ENCODE results near the gene ZBTB20. TPM values are rescaled to one million over a fixed set of nuclear protein-coding genes. Genes with fewer than 3 reads are reported as not detected.

The ZBTB20 gene
- total RNA-seq, 1 experiment from 2014 or later: 26.5 TPM

DNA sequence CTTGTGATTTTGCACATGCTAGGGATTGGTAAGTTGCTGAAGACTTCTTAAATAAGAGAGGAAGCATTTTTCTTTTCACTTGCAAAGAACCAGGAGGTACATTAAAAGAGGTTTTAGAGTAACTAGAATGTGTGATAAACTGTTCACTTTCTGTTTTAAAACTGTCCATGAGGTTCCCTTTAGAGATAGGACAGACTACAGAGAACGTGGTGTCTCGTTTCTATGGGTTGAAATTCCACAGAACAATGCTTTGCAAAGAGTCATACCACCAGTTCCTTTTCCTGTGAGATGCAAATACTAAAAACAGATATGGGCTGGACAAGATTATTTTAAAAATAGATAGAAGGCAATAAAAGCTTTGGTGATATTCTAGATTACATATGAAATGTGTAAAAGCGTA is 480.5 kb downstream of the ZBTB20 start:
- CTCF ChIA-PET: no interaction called here
- Histone ChIP-seq H4K20me1 (ENCODE audit: insufficient read depth) (no peaks in the 10 kb centered on the region), H3K4me1 (replicated peaks; ENCODE audit: insufficient read depth) (no peaks in the 10 kb centered on the region), H2AFZ (no peak overlapping the region), H3K9me3 (ENCODE audit: insufficient read depth, low read depth) (no peaks in the 10 kb centered on the region), H3K9me2 (ENCODE audit: insufficient read depth) (0 out of 2 replicates have a peak, but pooled peaks cover 4% of the 10 kb centered on the region), H3K4me2 (no peak overlapping the region), H3K79me2 (ENCODE audit: low read depth) (no peaks in the 10 kb centered on the region), H3K27ac (no peak overlapping the region), H3K4me3 (no peak overlapping the region), H3K36me3 (ENCODE audit: low read depth) (no peaks in the 10 kb centered on the region), H3F3A (ENCODE audit: insufficient read depth, low read depth) (no peaks in the 10 kb centered on the region), H3K27me3 (ENCODE audit: insufficient read depth, low read depth) (no peaks in the 10 kb centered on the region)
- intact Hi-C loops (cut with micrococcal nuclease; ENCODE audit: unreplicated experiment): no loop called here
- POLR2A ChIA-PET (ENCODE audit: unreplicated experiment): no interaction called here
- DNase-seq: no peak
- no peak for TF ChIP-seq EZH2 (IDR thresholded peaks at IDR 0.05; ENCODE audit: low read depth)
- TF ChIP-seq, protein P1, sequence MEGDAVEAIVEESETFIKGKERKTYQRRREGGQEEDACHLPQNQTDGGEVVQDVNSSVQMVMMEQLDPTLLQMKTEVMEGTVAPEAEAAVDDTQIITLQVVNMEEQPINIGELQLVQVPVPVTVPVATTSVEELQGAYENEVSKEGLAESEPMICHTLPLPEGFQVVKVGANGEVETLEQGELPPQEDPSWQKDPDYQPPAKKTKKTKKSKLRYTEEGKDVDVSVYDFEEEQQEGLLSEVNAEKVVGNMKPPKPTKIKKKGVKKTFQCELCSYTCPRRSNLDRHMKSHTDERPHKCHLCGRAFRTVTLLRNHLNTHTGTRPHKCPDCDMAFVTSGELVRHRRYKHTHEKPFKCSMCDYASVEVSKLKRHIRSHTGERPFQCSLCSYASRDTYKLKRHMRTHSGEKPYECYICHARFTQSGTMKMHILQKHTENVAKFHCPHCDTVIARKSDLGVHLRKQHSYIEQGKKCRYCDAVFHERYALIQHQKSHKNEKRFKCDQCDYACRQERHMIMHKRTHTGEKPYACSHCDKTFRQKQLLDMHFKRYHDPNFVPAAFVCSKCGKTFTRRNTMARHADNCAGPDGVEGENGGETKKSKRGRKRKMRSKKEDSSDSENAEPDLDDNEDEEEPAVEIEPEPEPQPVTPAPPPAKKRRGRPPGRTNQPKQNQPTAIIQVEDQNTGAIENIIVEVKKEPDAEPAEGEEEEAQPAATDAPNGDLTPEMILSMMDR (conservative IDR thresholded peaks at IDR 0.05): no peak
- BruUV-seq (replicated peaks): no TSS peak

DNA sequence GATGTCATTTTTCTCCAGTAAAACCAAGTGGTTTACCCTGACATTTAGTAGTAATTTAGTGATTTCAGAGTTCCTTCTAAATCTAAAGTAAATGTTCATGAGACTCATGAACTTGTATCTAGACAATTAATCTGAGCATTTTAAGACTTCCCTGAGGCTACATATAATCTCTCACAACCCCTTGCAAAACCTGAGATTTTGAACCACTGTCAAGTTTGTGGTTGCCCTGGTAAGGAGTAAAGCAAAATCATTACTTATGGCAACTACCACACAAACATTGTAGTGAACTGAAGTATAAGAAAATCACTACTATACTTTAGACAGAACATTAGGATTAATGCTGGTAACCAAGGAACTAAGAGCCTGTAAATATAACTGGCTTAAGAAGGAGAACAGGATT is 483.1 kb downstream of the ZBTB20 start:
- ChIA-PET CTCF (no interaction called here), POLR2A (ENCODE audit: unreplicated experiment) (no interaction called here)
- no peak overlapping the region for H3K4me2 ChIP-seq
- H3F3A ChIP-seq (ENCODE audit: insufficient read depth, low read depth): no peaks in the 10 kb centered on the region
- H3K9me2 ChIP-seq (ENCODE audit: insufficient read depth): 0 out of 2 replicates have a peak, but pooled peaks cover 4% of the 10 kb centered on the region
- H3K36me3 ChIP-seq (ENCODE audit: low read depth): no peaks in the 10 kb centered on the region
- H3K27ac ChIP-seq: no peak overlapping the region
- H4K20me1 ChIP-seq (ENCODE audit: insufficient read depth): no peaks in the 10 kb centered on the region
- H3K27me3 ChIP-seq (ENCODE audit: insufficient read depth, low read depth): no peaks in the 10 kb centered on the region
- no peak overlapping the region for H2AFZ ChIP-seq
- H3K4me3 ChIP-seq: no peak overlapping the region
- DNase-seq: no peak
- no TSS peak for BruUV-seq (replicated peaks)
- H3K9me3 ChIP-seq (ENCODE audit: insufficient read depth, low read depth): no peaks in the 10 kb centered on the region
- no peak for TF ChIP-seq EZH2 (IDR thresholded peaks at IDR 0.05; ENCODE audit: low read depth)
- TF ChIP-seq, protein P1 (conservative IDR thresholded peaks at IDR 0.05): no peak
- no peaks in the 10 kb centered on the region for H3K4me1 ChIP-seq (replicated peaks; ENCODE audit: insufficient read depth)
- intact Hi-C loops (cut with micrococcal nuclease; ENCODE audit: unreplicated experiment): no loop called here
- no peaks in the 10 kb centered on the region for H3K79me2 ChIP-seq (ENCODE audit: low read depth)

DNA sequence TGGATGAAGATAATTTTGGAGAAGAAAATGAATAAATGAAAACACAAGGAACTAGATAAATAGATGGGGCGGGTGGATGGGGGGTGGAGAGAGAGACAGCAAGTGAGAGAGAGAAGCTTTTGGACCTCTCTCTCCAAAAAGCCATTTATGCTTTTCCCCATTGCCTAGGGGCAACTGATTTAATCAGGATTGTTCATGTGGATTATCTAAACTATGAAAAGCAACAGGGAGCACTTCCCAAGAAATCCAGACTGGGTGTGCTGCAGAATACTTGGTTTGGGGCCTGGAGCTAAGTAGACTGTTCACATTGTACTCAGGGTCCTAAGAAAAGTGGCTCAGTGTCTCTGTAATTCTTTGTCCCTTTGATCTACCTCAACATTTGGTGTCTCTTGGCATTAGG is 486.3 kb downstream of the ZBTB20 start:
- Histone ChIP-seq H3K79me2 (ENCODE audit: low read depth) (no peaks in the 10 kb centered on the region), H4K20me1 (ENCODE audit: insufficient read depth) (no peaks in the 10 kb centered on the region), H3K9me3 (ENCODE audit: insufficient read depth, low read depth) (no peaks in the 10 kb centered on the region), H3K36me3 (ENCODE audit: low read depth) (no peaks in the 10 kb centered on the region), H3K9me2 (ENCODE audit: insufficient read depth) (no peaks in the 10 kb centered on the region), H3K4me3 (no peak overlapping the region), H3K27ac (no peak overlapping the region), H3K27me3 (ENCODE audit: insufficient read depth, low read depth) (no peaks in the 10 kb centered on the region), H3K4me1 (replicated peaks; ENCODE audit: insufficient read depth) (no peaks in the 10 kb centered on the region), H3K4me2 (no peak overlapping the region), H2AFZ (no peak overlapping the region), H3F3A (ENCODE audit: insufficient read depth, low read depth) (no peaks in the 10 kb centered on the region)
- BruUV-seq (replicated peaks): no TSS peak
- DNase-seq: no peak
- CTCF ChIA-PET: no interaction called here
- intact Hi-C loops (cut with micrococcal nuclease; ENCODE audit: unreplicated experiment): no loop called here
- TF ChIP-seq, protein P1 (conservative IDR thresholded peaks at IDR 0.05): no peak
- no peak for TF ChIP-seq EZH2 (IDR thresholded peaks at IDR 0.05; ENCODE audit: low read depth)
- POLR2A ChIA-PET (ENCODE audit: unreplicated experiment): no interaction called here

Measured in PC-9 (cell line).